ENCODE results near the gene TOP2B.
A peak's percentile ranks its signal among the peaks of the same experiment; 100 is the strongest.

TOP2B gene

DNA sequence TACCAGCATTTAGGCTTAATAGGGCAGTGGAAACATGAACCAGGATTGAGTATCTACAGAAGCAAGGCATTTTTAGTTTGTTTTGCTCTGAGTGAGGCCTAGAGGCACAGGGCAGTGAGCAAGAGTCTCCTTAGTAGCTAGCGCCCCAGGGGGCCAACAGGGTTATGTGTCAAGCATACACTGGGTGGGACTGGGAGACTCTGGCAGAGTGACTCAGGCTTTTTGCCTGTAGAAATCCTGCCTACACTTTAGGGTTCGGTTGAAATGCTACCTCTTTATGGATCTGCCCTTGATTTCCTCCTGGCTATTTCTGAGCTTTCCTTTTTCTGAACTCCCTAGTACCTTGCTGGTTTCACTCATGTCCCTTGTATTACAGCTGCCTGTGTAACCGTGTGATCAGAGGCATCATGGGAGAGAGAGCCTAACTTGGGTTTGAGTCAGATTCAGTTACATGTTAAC lies 72.2 kb downstream of the TOP2B start:
- ChIA-PET CTCF (interaction anchor here (0.6 to 1.2 kb wide), 3 partner anchors 298 to 911 kb away, joined by 3 read pairs; no protein-coding TSS in a partner anchor), POLR2A (interaction anchor here (1.1 kb wide), 1 partner anchor 164 kb away, joined by 4 read pairs; the partner anchor contains the start of gene RARB)
- peak; percentile 22 for DNase-seq (ENCODE audit: extremely low spot score)
- no peak for TF ChIP-seq HDGF (IDR thresholded peaks at IDR 0.05; ENCODE audit: borderline replicate concordance)
- TF ChIP-seq FOXA1 (IDR thresholded peaks at IDR 0.05), result no peak
- TF ChIP-seq FOXK2 (IDR thresholded peaks at IDR 0.05), result no peak

DNA sequence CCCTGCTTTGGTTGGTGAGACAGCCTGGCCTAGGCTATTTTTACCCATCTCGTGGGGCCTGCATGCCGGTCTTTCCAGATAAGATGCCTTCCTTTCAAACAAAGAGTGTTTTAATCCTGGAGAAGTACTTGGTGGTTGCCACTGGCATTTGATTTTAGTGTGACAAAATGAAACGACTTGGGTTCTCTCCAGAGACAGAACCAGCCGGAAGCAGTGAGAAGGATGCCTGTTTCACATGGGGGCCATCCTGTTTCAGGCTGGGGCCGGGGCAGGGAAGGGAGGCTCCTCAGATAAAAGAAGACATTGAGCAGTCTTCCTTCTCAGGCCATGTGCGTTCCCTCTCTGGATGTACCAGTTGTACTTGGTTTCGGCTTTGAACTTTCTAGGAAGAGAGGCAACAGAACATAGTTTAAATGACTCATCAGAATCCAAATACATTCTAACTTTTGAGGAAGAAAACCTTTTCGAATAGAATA lies 74.9 kb downstream of the TOP2B start:
- TF ChIP-seq ELF4 (IDR thresholded peaks at IDR 0.05), result no peak
- no peak for TF ChIP-seq ZNF384 (IDR thresholded peaks at IDR 0.05)
- TF ChIP-seq LEF1 (IDR thresholded peaks at IDR 0.05; ENCODE audit: borderline replicate concordance), result no peak
- TF ChIP-seq SP1 (IDR thresholded peaks at IDR 0.05), result no peak
- no peak for TF ChIP-seq FOXM1 (IDR thresholded peaks at IDR 0.05; ENCODE audit: borderline replicate concordance)
- TF ChIP-seq, protein P1, sequence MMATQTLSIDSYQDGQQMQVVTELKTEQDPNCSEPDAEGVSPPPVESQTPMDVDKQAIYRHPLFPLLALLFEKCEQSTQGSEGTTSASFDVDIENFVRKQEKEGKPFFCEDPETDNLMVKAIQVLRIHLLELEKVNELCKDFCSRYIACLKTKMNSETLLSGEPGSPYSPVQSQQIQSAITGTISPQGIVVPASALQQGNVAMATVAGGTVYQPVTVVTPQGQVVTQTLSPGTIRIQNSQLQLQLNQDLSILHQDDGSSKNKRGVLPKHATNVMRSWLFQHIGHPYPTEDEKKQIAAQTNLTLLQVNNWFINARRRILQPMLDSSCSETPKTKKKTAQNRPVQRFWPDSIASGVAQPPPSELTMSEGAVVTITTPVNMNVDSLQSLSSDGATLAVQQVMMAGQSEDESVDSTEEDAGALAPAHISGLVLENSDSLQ (IDR thresholded peaks at IDR 0.05), result no peak
- no peak for TF ChIP-seq NFRKB (IDR thresholded peaks at IDR 0.05)
- TF ChIP-seq HDGF (IDR thresholded peaks at IDR 0.05; ENCODE audit: borderline replicate concordance), result no peak
- no peak for TF ChIP-seq TARDBP (IDR thresholded peaks at IDR 0.05)
- TF ChIP-seq BHLHE40 (IDR thresholded peaks at IDR 0.05; ENCODE audit: borderline replicate concordance), result no peak
- no peak for TF ChIP-seq ARNT (IDR thresholded peaks at IDR 0.05)
- TF ChIP-seq L3MBTL2 (conservative IDR thresholded peaks at IDR 0.05), result no peak
- TF ChIP-seq SUZ12 (IDR thresholded peaks at IDR 0.05), result no peak
- no peak for TF ChIP-seq FOXK2 (IDR thresholded peaks at IDR 0.05)
- TF ChIP-seq CTBP1 (IDR thresholded peaks at IDR 0.05; ENCODE audit: borderline replicate concordance), result no peak
- no peak for TF ChIP-seq FOXA1 (IDR thresholded peaks at IDR 0.05)
- ChIA-PET POLR2A (no interaction called here), CTCF (no interaction called here)
- no peak for DNase-seq (ENCODE audit: extremely low spot score)

DNA sequence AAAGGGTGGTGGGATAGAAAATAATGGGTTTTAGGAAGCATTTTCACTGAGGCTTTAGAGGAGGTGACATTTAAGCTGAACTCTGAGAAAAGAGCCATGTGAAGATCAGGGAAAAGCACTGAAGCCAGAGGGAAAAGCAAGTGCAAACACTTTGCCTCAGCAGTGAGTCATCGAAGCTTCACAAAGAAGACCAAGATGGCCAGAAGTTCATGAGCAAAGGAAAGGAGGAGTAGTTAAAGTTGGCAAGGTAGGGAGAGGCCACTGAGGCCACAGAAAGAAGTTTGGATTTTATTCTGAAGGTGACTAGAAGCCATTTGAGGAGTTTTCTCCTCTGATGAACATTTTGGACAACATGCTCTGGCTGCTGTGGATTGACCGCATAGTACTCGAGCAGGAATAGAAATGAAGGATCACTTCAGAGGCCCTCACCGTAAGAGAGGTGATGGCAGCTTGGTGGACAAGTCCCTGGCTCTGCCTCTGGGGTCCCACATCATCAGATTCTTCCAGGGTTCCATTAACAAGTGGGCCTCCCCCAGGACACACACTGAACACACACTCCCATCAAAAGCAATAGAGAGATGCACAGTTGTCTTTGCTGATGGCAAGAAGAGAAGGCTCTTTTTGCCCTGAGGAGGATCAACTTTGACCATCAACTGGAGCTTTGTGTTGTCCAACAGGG lies 75.5 kb downstream of the TOP2B start:
- TF ChIP-seq CTBP1 (IDR thresholded peaks at IDR 0.05; ENCODE audit: borderline replicate concordance) (no peak), L3MBTL2 (conservative IDR thresholded peaks at IDR 0.05) (no peak), FOXA1 (IDR thresholded peaks at IDR 0.05) (no peak), ZNF384 (IDR thresholded peaks at IDR 0.05) (no peak), SP1 (IDR thresholded peaks at IDR 0.05) (no peak), NFRKB (IDR thresholded peaks at IDR 0.05) (no peak), FOXM1 (IDR thresholded peaks at IDR 0.05; ENCODE audit: borderline replicate concordance) (no peak), FOXK2 (IDR thresholded peaks at IDR 0.05) (no peak), ELF4 (IDR thresholded peaks at IDR 0.05) (no peak), BHLHE40 (IDR thresholded peaks at IDR 0.05; ENCODE audit: borderline replicate concordance) (no peak)
- no peak for DNase-seq (ENCODE audit: extremely low spot score)
- POLR2A ChIA-PET, result no interaction called here
- CTCF ChIA-PET, result no interaction called here

DNA sequence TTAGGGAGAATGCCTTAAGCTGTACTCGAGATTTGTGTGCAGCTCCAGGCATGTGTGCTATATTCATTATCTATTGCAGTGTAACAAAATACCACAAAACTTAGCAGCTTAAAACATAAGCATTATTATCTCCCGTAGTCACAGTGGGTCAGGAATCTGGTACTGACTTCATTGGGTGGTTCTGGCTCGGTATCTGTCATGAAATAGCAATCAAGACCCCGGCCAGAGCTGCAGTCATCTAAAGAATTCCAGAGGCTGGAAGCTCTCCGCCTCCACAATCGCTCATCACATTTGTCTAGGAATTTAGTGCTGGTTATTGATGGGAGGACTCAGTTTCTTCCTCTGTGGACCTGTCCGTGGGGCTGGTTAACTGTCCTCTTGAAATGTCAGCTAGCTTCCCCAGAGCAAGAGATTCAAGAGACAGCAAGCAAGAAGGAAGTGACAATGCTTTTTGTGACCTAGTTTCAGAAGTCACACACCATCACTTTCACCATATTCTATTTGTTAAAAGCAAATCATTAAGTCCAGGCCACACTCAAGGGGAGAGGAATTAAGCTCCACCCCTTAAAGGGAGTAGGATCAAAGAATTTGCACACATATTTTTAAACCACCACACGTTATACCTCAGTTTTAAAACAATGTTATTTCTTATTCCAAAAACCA lies 76.1 kb downstream of the TOP2B start:
- no peak for DNase-seq (ENCODE audit: extremely low spot score)
- TF ChIP-seq ZNF384 (IDR thresholded peaks at IDR 0.05) (no peak), FOXK2 (IDR thresholded peaks at IDR 0.05) (no peak), ARNT (IDR thresholded peaks at IDR 0.05) (no peak), L3MBTL2 (conservative IDR thresholded peaks at IDR 0.05) (no peak), FOXM1 (IDR thresholded peaks at IDR 0.05; ENCODE audit: borderline replicate concordance) (no peak), CTBP1 (IDR thresholded peaks at IDR 0.05; ENCODE audit: borderline replicate concordance) (no peak), HDGF (IDR thresholded peaks at IDR 0.05; ENCODE audit: borderline replicate concordance) (no peak), SP1 (IDR thresholded peaks at IDR 0.05) (no peak), TARDBP (IDR thresholded peaks at IDR 0.05) (no peak), LEF1 (IDR thresholded peaks at IDR 0.05; ENCODE audit: borderline replicate concordance) (no peak), ELF4 (IDR thresholded peaks at IDR 0.05) (no peak), NFRKB (IDR thresholded peaks at IDR 0.05) (no peak), FOXA1 (IDR thresholded peaks at IDR 0.05) (no peak), BHLHE40 (IDR thresholded peaks at IDR 0.05; ENCODE audit: borderline replicate concordance) (no peak), SUZ12 (IDR thresholded peaks at IDR 0.05) (no peak)
- TF ChIP-seq, protein P1 (IDR thresholded peaks at IDR 0.05), result no peak
- ChIA-PET CTCF (interaction anchor here (0.6 kb wide), 1 partner anchor 40 kb away, joined by 3 read pairs; no protein-coding TSS in a partner anchor), POLR2A (no interaction called here)

DNA sequence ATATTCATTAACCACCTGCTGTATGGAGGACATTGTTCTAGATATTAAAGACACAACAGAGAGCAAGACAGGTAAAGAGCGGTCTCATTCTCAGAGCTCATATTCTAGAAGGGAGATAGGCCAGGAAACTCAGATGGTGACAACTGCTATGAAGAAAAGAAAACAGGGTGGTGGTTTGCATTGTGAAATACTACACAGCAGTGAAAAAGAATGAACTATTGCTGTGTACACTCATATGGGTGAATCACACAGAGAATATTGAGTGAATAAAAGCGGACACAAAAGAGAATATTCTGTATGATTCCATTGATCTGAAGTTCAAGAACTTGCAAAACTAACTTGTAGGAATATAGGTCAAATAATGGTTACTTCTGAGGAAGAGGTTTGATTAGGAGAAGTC lies 76.7 kb downstream of the TOP2B start:
- ChIA-PET CTCF (interaction anchor here (0.6 kb wide), 1 partner anchor 39 kb away, joined by 3 read pairs; no protein-coding TSS in a partner anchor), POLR2A (no interaction called here)
- no peak for DNase-seq (ENCODE audit: extremely low spot score)
- TF ChIP-seq FOXA1 (IDR thresholded peaks at IDR 0.05) (no peak), BHLHE40 (IDR thresholded peaks at IDR 0.05; ENCODE audit: borderline replicate concordance) (no peak), FOXK2 (IDR thresholded peaks at IDR 0.05) (no peak), ZNF384 (IDR thresholded peaks at IDR 0.05) (no peak), FOXM1 (IDR thresholded peaks at IDR 0.05; ENCODE audit: borderline replicate concordance) (no peak), CTBP1 (IDR thresholded peaks at IDR 0.05; ENCODE audit: borderline replicate concordance) (no peak), TARDBP (IDR thresholded peaks at IDR 0.05) (no peak)
- TF ChIP-seq, protein P1 (IDR thresholded peaks at IDR 0.05), result no peak

DNA sequence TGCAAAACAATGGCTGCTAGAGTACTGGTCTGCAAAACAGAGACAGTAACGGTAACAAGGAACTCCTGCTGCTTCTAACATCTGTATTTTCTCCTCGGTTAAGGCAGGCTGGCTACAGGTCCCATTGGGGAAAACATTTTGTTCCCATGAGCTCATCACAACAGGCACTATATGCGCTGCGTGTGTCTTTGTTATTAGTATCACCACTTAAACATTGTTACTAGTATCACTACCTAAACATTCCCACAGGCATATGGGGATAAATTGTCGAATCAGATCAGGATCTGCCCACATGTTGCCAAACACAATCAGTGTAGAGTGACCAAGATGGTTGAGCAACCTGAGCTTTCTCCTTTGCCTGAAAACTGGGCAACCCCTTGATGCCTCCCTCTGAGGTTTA lies 77.2 kb downstream of the TOP2B start:
- ChIA-PET POLR2A (no interaction called here), CTCF (no interaction called here)
- TF ChIP-seq LEF1 (IDR thresholded peaks at IDR 0.05; ENCODE audit: borderline replicate concordance) (no peak), ELF4 (IDR thresholded peaks at IDR 0.05) (no peak), SP1 (IDR thresholded peaks at IDR 0.05) (no peak), HDGF (IDR thresholded peaks at IDR 0.05; ENCODE audit: borderline replicate concordance) (no peak), L3MBTL2 (conservative IDR thresholded peaks at IDR 0.05) (no peak), FOXA1 (IDR thresholded peaks at IDR 0.05) (no peak), BHLHE40 (IDR thresholded peaks at IDR 0.05; ENCODE audit: borderline replicate concordance) (no peak), NFRKB (IDR thresholded peaks at IDR 0.05) (no peak), CTBP1 (IDR thresholded peaks at IDR 0.05; ENCODE audit: borderline replicate concordance) (no peak), TARDBP (IDR thresholded peaks at IDR 0.05) (no peak), ZNF384 (IDR thresholded peaks at IDR 0.05) (no peak), FOXM1 (IDR thresholded peaks at IDR 0.05; ENCODE audit: borderline replicate concordance) (no peak), FOXK2 (IDR thresholded peaks at IDR 0.05) (no peak), SUZ12 (IDR thresholded peaks at IDR 0.05) (no peak), ARNT (IDR thresholded peaks at IDR 0.05) (no peak)
- TF ChIP-seq, protein P1 (IDR thresholded peaks at IDR 0.05), result no peak
- DNase-seq (ENCODE audit: extremely low spot score), result no peak
